Loucy (cell line): ENCODE measurements around the gene C22orf39.
A peak's percentile ranks its signal among the peaks of the same experiment; 100 is the strongest.

Experiments used
- H2AFZ ChIP-seq: fragments of 200-600 bp; sonication (generic); 2 replicates; pipeline ENCODE4 v1.6.0; 2016; ENCODE audit warnings: antibody characterized with exemption, mild to moderate bottlenecking, low read length, moderate library complexity
- H3F3A ChIP-seq: fragments of 200-600 bp; 2 replicates; pipeline ENCODE4 v1.6.0; 2016; ENCODE audit warnings: antibody characterized with exemption, low read depth, mild to moderate bottlenecking
- H3K27me3 ChIP-seq: fragments of 200-600 bp; sonication (generic); 2 replicates; pipeline ENCODE4 v1.6.1; 2014; ENCODE audit warnings: low read length, mild to moderate bottlenecking; ENCODE audit not compliant: insufficient read depth, poor library complexity, severe bottlenecking
- H3K36me3 ChIP-seq: fragments of 200-600 bp; sonication (generic); 2 replicates; pipeline ENCODE4 v1.6.1; 2016; ENCODE audit warnings: low read length; ENCODE audit not compliant: insufficient read depth
- H3K4me1 ChIP-seq: fragments of 200-600 bp; sonication (generic); 2 replicates; pipeline ENCODE4 v1.5.1; 2014; ENCODE audit warnings: low read length, mild to moderate bottlenecking; ENCODE audit not compliant: insufficient read depth, poor library complexity, severe bottlenecking
- H3K4me2 ChIP-seq: fragments of 200-600 bp; sonication (generic); 2 replicates; pipeline ENCODE4 v1.6.0; 2014; ENCODE audit warnings: antibody characterized with exemption, low read length, low read depth, mild to moderate bottlenecking; ENCODE audit not compliant: poor library complexity, severe bottlenecking
- H3K4me3 ChIP-seq: fragments of 200-600 bp; sonication (generic); 2 replicates; pipeline ENCODE4 v1.5.1; 2014; ENCODE audit warnings: low read length, mild to moderate bottlenecking, mixed read lengths; ENCODE audit not compliant: poor library complexity, severe bottlenecking
- H3K79me2 ChIP-seq: fragments of 200-600 bp; sonication (generic); 2 replicates; pipeline ENCODE4 v1.6.1; 2014; ENCODE audit warnings: low read length; ENCODE audit not compliant: insufficient read depth
- H3K9ac ChIP-seq: fragments of 200-600 bp; sonication (generic); 2 replicates; pipeline ENCODE4 v1.6.0; 2014; ENCODE audit warnings: mild to moderate bottlenecking, low read depth, low read length, moderate library complexity; ENCODE audit not compliant: poor library complexity, severe bottlenecking
- H3K9me2 ChIP-seq: fragments of 200-600 bp; sonication (generic); replicated peaks from 2 replicates; pipeline ENCODE4 v1.6.1; 2016; ENCODE audit warnings: low read depth, low read length, mixed read lengths
- H3K9me3 ChIP-seq: fragments of 200-600 bp; sonication (generic); 2 replicates; pipeline ENCODE4 v1.6.1; 2014; ENCODE audit warnings: mild to moderate bottlenecking, antibody characterized with exemption, low read length, low read depth; ENCODE audit not compliant: insufficient read depth
- H4K20me1 ChIP-seq: fragments of 200-600 bp; sonication (generic); 2 replicates; pipeline ENCODE4 v1.6.0; 2014; ENCODE audit warnings: antibody characterized with exemption, low read length, mild to moderate bottlenecking; ENCODE audit not compliant: insufficient read depth, poor library complexity, severe bottlenecking
- EZH2phosphoT487 ChIP-seq: fragments of 200-600 bp; IDR thresholded peaks from 2 replicates; pipeline ENCODE4 v1.6.1; 2018; ENCODE audit warnings: antibody characterized with exemption, mild to moderate bottlenecking, moderate library complexity, borderline replicate concordance
- TF ChIP-seq, protein P1 (sequence below): fragments of 200-600 bp; sonication (generic); conservative IDR thresholded peaks from 2 replicates; pipeline ENCODE4 v1.5.1; 2014; ENCODE audit warnings: mild to moderate bottlenecking, antibody characterized with exemption, low read length

Gene C22orf39

DNA sequence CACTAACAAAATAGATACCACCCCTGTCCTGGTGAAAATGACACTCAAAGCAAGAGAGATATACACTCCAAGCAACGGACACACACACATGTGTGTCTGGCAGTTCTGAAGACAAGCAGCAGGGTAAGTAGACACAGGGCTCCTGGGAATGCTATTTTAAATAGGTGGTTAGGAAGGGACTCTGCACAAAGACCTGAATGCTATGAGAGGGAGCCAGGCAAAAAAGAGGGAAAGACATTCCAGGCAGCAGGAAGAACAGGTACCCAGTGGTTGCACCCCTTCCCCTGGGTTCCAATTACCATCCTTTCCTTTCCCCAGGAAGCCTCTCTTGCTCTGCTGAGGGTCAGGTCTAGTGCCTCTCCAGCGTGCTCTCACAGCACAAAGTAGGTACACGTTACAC is 28.5 kb upstream of the C22orf39 start:
- Histone ChIP-seq H3K27me3 (no peaks in the 10 kb centered on the region), H3F3A (no peaks in the 10 kb centered on the region), H3K79me2 (peaks cover 55% of the 10 kb centered on the region), H3K4me3 (no peak overlapping the region), H3K9ac (peak overlapping the region; percentile 26), H3K9me3 (no peaks in the 10 kb centered on the region), H3K4me1 (peaks cover 28% of the 10 kb centered on the region), H4K20me1 (peaks cover 24% of the 10 kb centered on the region), H2AFZ (no peak overlapping the region), H3K36me3 (peaks cover 25% of the 10 kb centered on the region; the same call in 1 of the 2 replicates), H3K9me2 (no peaks in the 10 kb centered on the region), H3K4me2 (peak overlapping the region; percentile 35)
- TF ChIP-seq EZH2phosphoT487 = no peak
- TF ChIP-seq, protein P1, sequence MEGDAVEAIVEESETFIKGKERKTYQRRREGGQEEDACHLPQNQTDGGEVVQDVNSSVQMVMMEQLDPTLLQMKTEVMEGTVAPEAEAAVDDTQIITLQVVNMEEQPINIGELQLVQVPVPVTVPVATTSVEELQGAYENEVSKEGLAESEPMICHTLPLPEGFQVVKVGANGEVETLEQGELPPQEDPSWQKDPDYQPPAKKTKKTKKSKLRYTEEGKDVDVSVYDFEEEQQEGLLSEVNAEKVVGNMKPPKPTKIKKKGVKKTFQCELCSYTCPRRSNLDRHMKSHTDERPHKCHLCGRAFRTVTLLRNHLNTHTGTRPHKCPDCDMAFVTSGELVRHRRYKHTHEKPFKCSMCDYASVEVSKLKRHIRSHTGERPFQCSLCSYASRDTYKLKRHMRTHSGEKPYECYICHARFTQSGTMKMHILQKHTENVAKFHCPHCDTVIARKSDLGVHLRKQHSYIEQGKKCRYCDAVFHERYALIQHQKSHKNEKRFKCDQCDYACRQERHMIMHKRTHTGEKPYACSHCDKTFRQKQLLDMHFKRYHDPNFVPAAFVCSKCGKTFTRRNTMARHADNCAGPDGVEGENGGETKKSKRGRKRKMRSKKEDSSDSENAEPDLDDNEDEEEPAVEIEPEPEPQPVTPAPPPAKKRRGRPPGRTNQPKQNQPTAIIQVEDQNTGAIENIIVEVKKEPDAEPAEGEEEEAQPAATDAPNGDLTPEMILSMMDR = no peak

DNA sequence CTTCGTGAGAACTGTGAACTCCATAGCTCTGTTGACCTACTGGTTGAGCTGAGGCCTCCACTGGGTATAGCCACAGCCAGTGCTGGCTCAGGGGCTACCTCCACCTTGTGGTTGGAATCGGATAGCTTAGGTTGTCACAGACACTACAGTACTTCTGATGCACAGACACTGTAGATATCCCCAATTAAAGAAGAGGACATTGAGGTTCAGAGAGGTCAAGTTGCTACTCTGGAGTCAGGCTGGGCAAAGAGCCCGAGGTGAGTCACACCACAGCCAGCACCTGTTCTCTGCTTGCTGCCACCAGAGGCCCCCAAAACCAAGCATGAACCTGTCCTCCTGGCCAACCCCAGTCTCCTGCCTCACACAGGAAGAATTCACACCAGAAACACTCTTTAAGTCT is 26.1 kb upstream of the C22orf39 start:
- no peaks in the 10 kb centered on the region for H3K9me2 ChIP-seq
- H3K27me3 ChIP-seq = no peaks in the 10 kb centered on the region
- TF ChIP-seq, protein P1 = peak; percentile 19; the same call in 1 of the 2 replicates
- TF ChIP-seq EZH2phosphoT487 = no peak
- H3F3A ChIP-seq = no peaks in the 10 kb centered on the region
- no peak overlapping the region for H3K4me2 ChIP-seq
- no peak overlapping the region for H2AFZ ChIP-seq
- H3K4me1 ChIP-seq = peaks cover 19% of the 10 kb centered on the region
- peaks cover 39% of the 10 kb centered on the region for H3K79me2 ChIP-seq
- H3K9ac ChIP-seq = no peak overlapping the region
- no peaks in the 10 kb centered on the region for H3K9me3 ChIP-seq
- H4K20me1 ChIP-seq = peaks cover 16% of the 10 kb centered on the region
- no peak overlapping the region for H3K4me3 ChIP-seq
- H3K36me3 ChIP-seq = peaks cover 49% of the 10 kb centered on the region; the same call in 1 of the 2 replicates

DNA sequence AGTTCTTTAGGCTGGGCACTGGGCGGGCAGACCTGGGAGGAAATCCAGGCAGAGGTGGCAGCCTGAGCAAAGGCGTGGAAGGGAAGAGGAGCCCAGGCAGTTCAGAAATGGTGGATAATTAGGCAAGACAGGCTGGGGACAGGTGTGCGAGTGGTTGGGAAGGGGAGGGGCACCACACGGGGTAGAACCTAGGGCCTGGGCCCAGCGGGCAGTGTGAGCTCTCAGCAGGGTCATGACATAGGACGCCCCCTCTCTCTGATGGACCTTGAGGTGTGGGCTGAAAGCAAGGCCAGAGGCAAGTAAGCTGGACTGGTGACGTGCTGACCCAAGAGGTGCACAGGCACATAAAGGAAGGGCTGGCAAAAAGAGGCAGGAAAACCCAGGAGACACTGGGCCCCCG is 24.7 kb upstream of the C22orf39 start:
- Histone ChIP-seq H3K27me3 (no peaks in the 10 kb centered on the region), H3K9me2 (no peaks in the 10 kb centered on the region), H3K4me2 (no peak overlapping the region), H4K20me1 (peaks cover 4% of the 10 kb centered on the region), H3K36me3 (peaks cover 62% of the 10 kb centered on the region; the same call in 1 of the 2 replicates), H3K9ac (no peak overlapping the region), H2AFZ (no peak overlapping the region), H3K79me2 (peaks cover 25% of the 10 kb centered on the region), H3F3A (no peaks in the 10 kb centered on the region), H3K9me3 (no peaks in the 10 kb centered on the region), H3K4me1 (peaks cover 11% of the 10 kb centered on the region), H3K4me3 (no peak overlapping the region)
- no peak for TF ChIP-seq EZH2phosphoT487
- TF ChIP-seq, protein P1 = no peak
